Neural cell (in vitro differentiated cells): ENCODE results near the gene NEK6. TPM values are rescaled to one million over a fixed set of nuclear protein-coding genes. Genes with fewer than 3 reads are reported as not detected.

Source experiments
- H2AFZ ChIP-seq: fragments of 200-600, 300-800 bp; sonication (generic), shearing (Covaris generic); 2 replicates; pipeline ENCODE4 v1.6.0; 2014; ENCODE audit warnings: low read depth, mild to moderate bottlenecking, antibody characterized with exemption, low read length, moderate library complexity
- H3F3A ChIP-seq: fragments of 200-600 bp; shearing (Covaris generic); 2 replicates; pipeline ENCODE4 v1.6.1; 2016; ENCODE audit warnings: mild to moderate bottlenecking, moderate library complexity, mixed read lengths, antibody characterized with exemption, low read length; ENCODE audit not compliant: insufficient read depth, poor library complexity, severe bottlenecking
- H3K27ac ChIP-seq: fragments of 200-600, 300-800 bp; sonication (generic), shearing (Covaris generic); 2 replicates; pipeline ENCODE4 v1.5.1; 2014; ENCODE audit warnings: mild to moderate bottlenecking, low read length, moderate library complexity
- H3K27me3 ChIP-seq: fragments of 300-800, 200-600 bp; sonication (generic), shearing (Covaris generic); 2 replicates; pipeline ENCODE4 v1.6.0; 2014; ENCODE audit warnings: mild to moderate bottlenecking, low read depth, low read length, moderate library complexity; ENCODE audit not compliant: insufficient read depth
- H3K36me3 ChIP-seq: fragments of 300-800, 200-600 bp; sonication (generic), shearing (Covaris generic); 2 replicates; pipeline ENCODE4 v1.5.1; 2014; ENCODE audit warnings: mild to moderate bottlenecking, antibody characterized with exemption, low read length, moderate library complexity; ENCODE audit not compliant: insufficient read depth
- H3K4me2 ChIP-seq: fragments of 300-800, 200-600 bp; sonication (generic), shearing (Covaris generic); 2 replicates; pipeline ENCODE4 v1.6.0; 2014; ENCODE audit warnings: mild to moderate bottlenecking, low read length
- H3K4me3 ChIP-seq: fragments of 300-800, 200-600 bp; sonication (generic), shearing (Covaris generic); 2 replicates; pipeline ENCODE4 v1.5.1; 2014; ENCODE audit warnings: mild to moderate bottlenecking, low read length, moderate library complexity
- H3K79me2 ChIP-seq: fragments of 200-600 bp; shearing (Covaris generic); replicated peaks from 2 replicates; pipeline ENCODE4 v1.6.0; 2014; ENCODE audit warnings: mild to moderate bottlenecking, low read length, moderate library complexity; ENCODE audit not compliant: insufficient read depth
- H3K9ac ChIP-seq: fragments of 300-800, 200-600 bp; sonication (generic), shearing (Covaris generic); 2 replicates; pipeline ENCODE4 v1.6.1; 2016; ENCODE audit warnings: mild to moderate bottlenecking, low read length, mixed read lengths
- H3K9me2 ChIP-seq: fragments of 200-600 bp; shearing (Covaris generic); 2 replicates; pipeline ENCODE4 v1.6.1; 2016; ENCODE audit warnings: mild to moderate bottlenecking, low read length, mixed read lengths; ENCODE audit not compliant: insufficient read depth
- H3K9me3 ChIP-seq: fragments of 200-600, 300-800 bp; sonication (generic), shearing (Covaris generic); 2 replicates; pipeline ENCODE4 v1.6.1; 2016; ENCODE audit warnings: mild to moderate bottlenecking, mixed run types, low read length, moderate library complexity, mixed read lengths
- H4K20me1 ChIP-seq: fragments of 200-600 bp; shearing (Covaris generic); 2 replicates; pipeline ENCODE4 v1.6.1; 2016; ENCODE audit warnings: mild to moderate bottlenecking, mixed run types; ENCODE audit not compliant: insufficient read depth
- EP300 ChIP-seq: fragments of 450-650 bp; conservative IDR thresholded peaks from 2 replicates; pipeline ENCODE4 v1.6.1; 2014; ENCODE audit warnings: antibody characterized with exemption, mild to moderate bottlenecking, moderate library complexity; ENCODE audit not compliant: poor library complexity, severe bottlenecking
- EZH2 ChIP-seq: fragments of 200-600, 300-800 bp; shearing (Covaris generic), sonication (generic); IDR thresholded peaks from 2 replicates; pipeline ENCODE4 v1.6.1; 2014; ENCODE audit warnings: antibody characterized with exemption, low read length, borderline replicate concordance, mild to moderate bottlenecking; ENCODE audit not compliant: insufficient read depth, poor library complexity, severe bottlenecking
- MXI1 ChIP-seq: fragments of 450-650 bp; conservative IDR thresholded peaks from 2 replicates; pipeline ENCODE4 v1.6.1; 2014; ENCODE audit warnings: antibody characterized with exemption, mild to moderate bottlenecking; ENCODE audit not compliant: poor library complexity, severe bottlenecking
- POLR2AphosphoS5 ChIP-seq: IDR thresholded peaks from 2 replicates; pipeline ENCODE4 v1.6.1; 2012
- RAD21 ChIP-seq: fragments of 450-650 bp; conservative IDR thresholded peaks from 2 replicates; pipeline ENCODE4 v1.6.1; 2014; ENCODE audit warnings: antibody characterized with exemption, mild to moderate bottlenecking, moderate library complexity
- SMC3 ChIP-seq: fragments of 450-650 bp; conservative IDR thresholded peaks from 2 replicates; pipeline ENCODE4 v1.6.1; 2014; ENCODE audit warnings: antibody characterized with exemption, mild to moderate bottlenecking, moderate library complexity; ENCODE audit not compliant: poor library complexity
- TAF1 ChIP-seq: IDR thresholded peaks from 2 replicates; pipeline ENCODE4 v1.6.1; 2012; ENCODE audit warnings: low read depth
- polyA plus RNA-seq: library from polyadenylated mRNA; depleted of rRNA; stranded (reverse); fragments of >200 nt; gene quantifications from 2 replicates; pipeline ENCODE4 v1.2.3, GENCODE V29; 2014
- TF ChIP-seq, protein P1 (sequence below): IDR thresholded peaks from 2 replicates; pipeline ENCODE4 v1.6.1; 2012; ENCODE audit warnings: borderline replicate concordance
- TF ChIP-seq, protein P2 (sequence below): fragments of 450-650 bp; IDR thresholded peaks from 2 replicates; pipeline ENCODE4 v1.5.1; 2014; ENCODE audit warnings: antibody characterized with exemption, mild to moderate bottlenecking, moderate library complexity; ENCODE audit not compliant: poor library complexity, severe bottlenecking

The NEK6 gene
- polyA plus RNA-seq, 1 donor from 2014 or later, result 4.6 TPM

DNA sequence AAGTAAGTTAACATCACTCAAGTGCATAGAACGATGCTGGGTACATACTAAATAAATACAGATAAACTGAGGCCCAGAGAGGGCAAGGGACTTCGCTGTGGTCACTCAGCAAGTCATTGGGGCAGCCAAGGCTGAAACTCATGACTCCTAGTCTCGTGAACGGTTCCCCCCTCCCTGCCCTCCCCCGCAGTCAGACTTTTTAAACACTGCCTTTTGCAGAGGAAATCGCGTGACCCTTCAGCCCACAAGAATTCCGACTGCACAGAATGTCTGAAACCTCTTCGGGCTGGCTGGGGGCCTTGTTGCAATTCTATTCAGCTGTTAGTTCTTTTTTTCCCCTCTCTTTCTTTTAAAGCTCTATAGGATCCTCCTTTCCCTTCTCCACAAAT lies 28.1 kb downstream of the NEK6 start:
- no peak overlapping the region for H3K9ac ChIP-seq
- H2AFZ ChIP-seq, result no peak overlapping the region
- no peak overlapping the region for H3K27ac ChIP-seq
- no peaks in the 10 kb centered on the region for H3K36me3 ChIP-seq
- H3K9me3 ChIP-seq, result no peaks in the 10 kb centered on the region
- H4K20me1 ChIP-seq, result no peaks in the 10 kb centered on the region
- no peak for TF ChIP-seq SMC3
- peaks cover 4% of the 10 kb centered on the region for H3K79me2 ChIP-seq
- H3K4me3 ChIP-seq, result no peak overlapping the region
- no peaks in the 10 kb centered on the region for H3F3A ChIP-seq
- H3K4me2 ChIP-seq, result no peak overlapping the region
- no peaks in the 10 kb centered on the region for H3K27me3 ChIP-seq
- H3K9me2 ChIP-seq, result no peaks in the 10 kb centered on the region

DNA sequence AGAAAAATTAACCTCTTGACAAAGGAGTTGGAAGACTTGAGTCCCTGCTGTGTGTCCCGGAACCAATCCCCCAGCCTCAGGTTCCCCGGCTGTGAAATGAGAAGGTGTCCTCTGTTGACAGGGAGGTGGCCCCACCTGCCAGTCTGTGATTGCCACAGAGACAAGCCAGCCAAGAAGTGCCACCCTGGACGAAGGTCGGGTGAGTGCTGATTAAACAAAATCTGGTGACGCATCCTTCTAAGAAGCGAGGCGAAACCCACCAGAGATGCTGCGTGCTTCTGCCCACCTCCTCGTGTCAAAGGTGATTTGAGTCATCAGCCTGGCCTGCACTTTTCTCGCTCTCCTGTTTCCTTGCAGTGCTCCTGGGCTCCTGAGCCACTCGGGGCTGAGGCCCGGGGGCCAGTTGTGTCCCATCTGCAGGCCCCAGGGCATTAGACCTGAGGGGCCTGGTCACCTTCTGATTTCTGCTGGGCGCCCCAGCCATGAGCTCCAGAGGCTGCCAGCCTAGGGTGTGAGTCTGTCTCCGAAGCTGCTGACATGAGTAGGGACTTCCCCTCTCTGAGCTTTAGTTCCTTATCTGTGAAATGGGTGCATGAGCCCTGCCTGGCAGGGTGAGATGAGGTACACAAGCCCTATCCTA lies 28.7 kb downstream of the NEK6 start:
- H3K9me2 ChIP-seq, result no peaks in the 10 kb centered on the region
- H3F3A ChIP-seq, result no peaks in the 10 kb centered on the region
- no peak overlapping the region for H3K27ac ChIP-seq
- H3K79me2 ChIP-seq, result no peaks in the 10 kb centered on the region
- H3K36me3 ChIP-seq, result no peaks in the 10 kb centered on the region
- H3K4me3 ChIP-seq, result no peak overlapping the region
- no peaks in the 10 kb centered on the region for H4K20me1 ChIP-seq
- H2AFZ ChIP-seq, result no peak overlapping the region
- no peaks in the 10 kb centered on the region for H3K27me3 ChIP-seq
- H3K9me3 ChIP-seq, result no peaks in the 10 kb centered on the region
- no peak overlapping the region for H3K4me2 ChIP-seq
- no peak for TF ChIP-seq TAF1
- no peak overlapping the region for H3K9ac ChIP-seq

DNA sequence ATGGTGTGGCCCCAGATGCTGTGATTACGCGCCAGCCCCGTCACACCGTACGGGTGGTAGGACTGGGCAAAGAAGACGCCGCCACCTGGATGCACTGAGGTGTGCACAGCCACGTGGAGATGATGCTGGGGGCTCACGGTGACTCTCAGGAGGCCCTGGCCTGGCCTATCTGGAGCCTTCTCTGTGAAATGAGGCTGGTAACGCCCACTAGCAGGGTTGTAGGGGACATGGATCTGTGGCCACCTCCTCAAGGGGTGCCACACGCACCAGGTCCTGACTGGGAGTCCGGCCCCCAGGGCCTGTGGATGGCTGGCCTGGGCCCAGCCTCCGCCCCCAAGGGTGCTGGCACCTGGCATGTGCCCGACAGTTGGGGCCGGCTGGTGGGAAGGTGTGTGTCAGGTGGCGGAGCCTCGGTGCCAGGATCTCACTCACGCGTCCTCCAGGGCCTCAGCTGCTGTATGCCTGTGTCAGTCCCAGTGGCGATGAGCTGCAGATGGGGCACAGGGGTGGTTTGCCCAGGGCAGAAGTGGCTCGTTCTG lies 32.4 kb downstream of the NEK6 start:
- TF ChIP-seq MXI1, result no peak
- TF ChIP-seq TAF1, result no peak
- no peak for TF ChIP-seq POLR2AphosphoS5
- TF ChIP-seq, protein P1, sequence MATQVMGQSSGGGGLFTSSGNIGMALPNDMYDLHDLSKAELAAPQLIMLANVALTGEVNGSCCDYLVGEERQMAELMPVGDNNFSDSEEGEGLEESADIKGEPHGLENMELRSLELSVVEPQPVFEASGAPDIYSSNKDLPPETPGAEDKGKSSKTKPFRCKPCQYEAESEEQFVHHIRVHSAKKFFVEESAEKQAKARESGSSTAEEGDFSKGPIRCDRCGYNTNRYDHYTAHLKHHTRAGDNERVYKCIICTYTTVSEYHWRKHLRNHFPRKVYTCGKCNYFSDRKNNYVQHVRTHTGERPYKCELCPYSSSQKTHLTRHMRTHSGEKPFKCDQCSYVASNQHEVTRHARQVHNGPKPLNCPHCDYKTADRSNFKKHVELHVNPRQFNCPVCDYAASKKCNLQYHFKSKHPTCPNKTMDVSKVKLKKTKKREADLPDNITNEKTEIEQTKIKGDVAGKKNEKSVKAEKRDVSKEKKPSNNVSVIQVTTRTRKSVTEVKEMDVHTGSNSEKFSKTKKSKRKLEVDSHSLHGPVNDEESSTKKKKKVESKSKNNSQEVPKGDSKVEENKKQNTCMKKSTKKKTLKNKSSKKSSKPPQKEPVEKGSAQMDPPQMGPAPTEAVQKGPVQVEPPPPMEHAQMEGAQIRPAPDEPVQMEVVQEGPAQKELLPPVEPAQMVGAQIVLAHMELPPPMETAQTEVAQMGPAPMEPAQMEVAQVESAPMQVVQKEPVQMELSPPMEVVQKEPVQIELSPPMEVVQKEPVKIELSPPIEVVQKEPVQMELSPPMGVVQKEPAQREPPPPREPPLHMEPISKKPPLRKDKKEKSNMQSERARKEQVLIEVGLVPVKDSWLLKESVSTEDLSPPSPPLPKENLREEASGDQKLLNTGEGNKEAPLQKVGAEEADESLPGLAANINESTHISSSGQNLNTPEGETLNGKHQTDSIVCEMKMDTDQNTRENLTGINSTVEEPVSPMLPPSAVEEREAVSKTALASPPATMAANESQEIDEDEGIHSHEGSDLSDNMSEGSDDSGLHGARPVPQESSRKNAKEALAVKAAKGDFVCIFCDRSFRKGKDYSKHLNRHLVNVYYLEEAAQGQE, result no peak
- TF ChIP-seq, protein P2, sequence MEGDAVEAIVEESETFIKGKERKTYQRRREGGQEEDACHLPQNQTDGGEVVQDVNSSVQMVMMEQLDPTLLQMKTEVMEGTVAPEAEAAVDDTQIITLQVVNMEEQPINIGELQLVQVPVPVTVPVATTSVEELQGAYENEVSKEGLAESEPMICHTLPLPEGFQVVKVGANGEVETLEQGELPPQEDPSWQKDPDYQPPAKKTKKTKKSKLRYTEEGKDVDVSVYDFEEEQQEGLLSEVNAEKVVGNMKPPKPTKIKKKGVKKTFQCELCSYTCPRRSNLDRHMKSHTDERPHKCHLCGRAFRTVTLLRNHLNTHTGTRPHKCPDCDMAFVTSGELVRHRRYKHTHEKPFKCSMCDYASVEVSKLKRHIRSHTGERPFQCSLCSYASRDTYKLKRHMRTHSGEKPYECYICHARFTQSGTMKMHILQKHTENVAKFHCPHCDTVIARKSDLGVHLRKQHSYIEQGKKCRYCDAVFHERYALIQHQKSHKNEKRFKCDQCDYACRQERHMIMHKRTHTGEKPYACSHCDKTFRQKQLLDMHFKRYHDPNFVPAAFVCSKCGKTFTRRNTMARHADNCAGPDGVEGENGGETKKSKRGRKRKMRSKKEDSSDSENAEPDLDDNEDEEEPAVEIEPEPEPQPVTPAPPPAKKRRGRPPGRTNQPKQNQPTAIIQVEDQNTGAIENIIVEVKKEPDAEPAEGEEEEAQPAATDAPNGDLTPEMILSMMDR, result no peak
- no peak for TF ChIP-seq EZH2
- TF ChIP-seq SMC3, result no peak
- TF ChIP-seq EP300, result no peak
- TF ChIP-seq RAD21, result no peak
- no peaks in the 10 kb centered on the region for H3K27me3 ChIP-seq
- no peaks in the 10 kb centered on the region for H3K9me3 ChIP-seq
- H3K4me3 ChIP-seq, result no peak overlapping the region
- no peaks in the 10 kb centered on the region for H3K79me2 ChIP-seq
- no peaks in the 10 kb centered on the region for H3K36me3 ChIP-seq
- no peaks in the 10 kb centered on the region for H3F3A ChIP-seq
- H3K9me2 ChIP-seq, result no peaks in the 10 kb centered on the region
- no peak overlapping the region for H3K27ac ChIP-seq
- H3K4me2 ChIP-seq, result no peak overlapping the region
- no peak overlapping the region for H3K9ac ChIP-seq
- no peaks in the 10 kb centered on the region for H4K20me1 ChIP-seq
- H2AFZ ChIP-seq, result no peak overlapping the region
